ENCODE data around the gene RALGPS1. TPM values are rescaled to one million over a fixed set of nuclear protein-coding genes. Genes with fewer than 3 reads are reported as not detected.
"Not testable (repeated sequence)": the region's sequence is repeated elsewhere in the genome, so short reads cannot be mapped to it uniquely, and the experiment has no call there.

RALGPS1 gene
- total and polyA plus RNA-seq, 7 donors: 6.6 to 18.6 (median 11.4) TPM

GRCh38 chr9:127142291-127142690, 227.7 kb downstream of the RALGPS1 start:
- H3K27me3 ChIP-seq: no peaks in the 10 kb centered on the region
- H3K4me1 ChIP-seq: peaks cover 0 to 24% (median 11%) of the 10 kb centered on the region in 4 donors
- no peaks in the 10 kb centered on the region for H3K36me3 ChIP-seq
- DNase-seq: no peak
- WGBS, 2 donors: 96% methylated on average over 3 of the region's 3 CpGs
- intact Hi-C loops (cut with DNase I): no loop called here
- no peak overlapping the region for H3K4me3 ChIP-seq
- H3K27ac ChIP-seq: no peak overlapping the region
- H3K9me3 ChIP-seq: no peaks in the 10 kb centered on the region
- TF ChIP-seq CTCF (IDR thresholded peaks at IDR 0.05): no peak
- no peak for TF ChIP-seq POLR2AphosphoS5 (IDR thresholded peaks at IDR 0.05)
- TF ChIP-seq POLR2A (IDR thresholded peaks at IDR 0.05): no peak
- TF ChIP-seq EP300 (IDR thresholded peaks at IDR 0.05): no peak

- H3K36me3 ChIP-seq: no peaks in the 10 kb centered on the region
- H3K9me3 ChIP-seq: no peaks in the 10 kb centered on the region
- intact Hi-C loops (cut with DNase I): no loop called here
- no peak for DNase-seq
- no peaks in the 10 kb centered on the region for H3K27me3 ChIP-seq
- H3K27ac ChIP-seq: peak overlapping the region in 2 of 4 donors; percentile 60 to 62
- WGBS, 2 donors: 50 to 78% methylated on average over 2 of the region's 2 CpGs
- peaks cover 0 to 22% (median 10%) of the 10 kb centered on the region in 4 donors for H3K4me1 ChIP-seq
- no peak overlapping the region for H3K4me3 ChIP-seq
- TF ChIP-seq POLR2A (IDR thresholded peaks at IDR 0.05) (no peak), EP300 (IDR thresholded peaks at IDR 0.05) (no peak), POLR2AphosphoS5 (IDR thresholded peaks at IDR 0.05) (no peak), CTCF (IDR thresholded peaks at IDR 0.05) (no peak)
Observed at GRCh38 chr9:127142931-127143464, 228.4 kb downstream of the RALGPS1 start.

GRCh38 chr9:127143920-127144465, 229.4 kb downstream of the RALGPS1 start:
- no peak for DNase-seq
- intact Hi-C loops (cut with DNase I): no loop called here
- peaks cover 0 to 22% (median 10%) of the 10 kb centered on the region in 4 donors for H3K4me1 ChIP-seq
- peak overlapping the region; percentile 18 to 62 (median 52) for H3K27ac ChIP-seq
- TF ChIP-seq CTCF (IDR thresholded peaks at IDR 0.05) (no peak), EP300 (IDR thresholded peaks at IDR 0.05) (no peak), POLR2A (IDR thresholded peaks at IDR 0.05) (no peak), POLR2AphosphoS5 (IDR thresholded peaks at IDR 0.05) (no peak)
- no peaks in the 10 kb centered on the region for H3K36me3 ChIP-seq
- H3K9me3 ChIP-seq: no peaks in the 10 kb centered on the region
- no peak overlapping the region for H3K4me3 ChIP-seq
- 95 to 97% methylated on average over 8 of the region's 8 CpGs for WGBS, 2 donors
- H3K27me3 ChIP-seq: no peaks in the 10 kb centered on the region

- peak overlapping the region; percentile 49 to 62 (median 56) for H3K27ac ChIP-seq
- peak; percentile 93 for DNase-seq
- H3K27me3 ChIP-seq: no peaks in the 10 kb centered on the region
- WGBS, 2 donors: 89 to 91% methylated on average over 8 of the region's 8 CpGs
- H3K9me3 ChIP-seq: no peaks in the 10 kb centered on the region
- no peaks in the 10 kb centered on the region for H3K36me3 ChIP-seq
- no peak overlapping the region for H3K4me3 ChIP-seq
- intact Hi-C loops (cut with DNase I): no loop called here
- H3K4me1 ChIP-seq: peaks cover 0 to 22% (median 10%) of the 10 kb centered on the region in 4 donors
- no peak for TF ChIP-seq CTCF (IDR thresholded peaks at IDR 0.05)
- TF ChIP-seq POLR2AphosphoS5 (IDR thresholded peaks at IDR 0.05): peak; percentile 14 to 72 (median 58)
- TF ChIP-seq EP300 (IDR thresholded peaks at IDR 0.05): no peak
Observed at GRCh38 chr9:127144670-127145445, 230.3 kb downstream of the RALGPS1 start.

DNA sequence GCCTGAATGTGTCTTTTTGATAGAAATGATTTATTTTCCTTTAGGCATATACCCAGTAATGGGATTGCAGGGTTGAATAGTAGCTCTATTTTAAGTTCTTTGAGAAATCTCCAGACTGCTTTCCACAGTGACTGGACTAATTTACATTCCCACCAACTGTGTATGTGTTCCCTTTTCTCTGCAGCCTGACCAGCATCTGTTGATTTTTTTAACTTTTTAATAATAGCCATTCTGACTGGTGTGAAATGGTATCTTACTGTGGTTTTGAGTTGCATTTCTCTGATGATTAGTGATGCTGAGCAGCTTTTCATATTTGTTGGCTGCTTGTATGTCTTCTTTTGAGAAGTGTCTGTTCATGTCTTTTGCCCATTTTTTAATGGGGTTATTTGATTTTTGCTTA, 232.3 kb downstream of the RALGPS1 start:
- DNase-seq; intact Hi-C loops (cut with DNase I); H3K27ac ChIP-seq; H3K27me3 ChIP-seq; H3K4me3 ChIP-seq; H3K36me3 ChIP-seq; H3K9me3 ChIP-seq: not testable (repeated sequence)
- H3K4me1 ChIP-seq: peaks cover 0 to 13% (median 7%) of the 10 kb centered on the region in 4 donors

Data from sigmoid colon (tissue), 7 donors.